HG03378 (cell line): Measurements from ENCODE around the gene EFNA5.
A peak's percentile ranks its signal among the peaks of the same experiment; 100 is the strongest.

Source experiments
- ATAC-seq: cut with Tn5 transposase; IDR thresholded peaks from one replicate; pipeline ENCODE4 v1.9.1; 2021; ENCODE audit warnings: mild to moderate bottlenecking, moderate library complexity; ENCODE audit not compliant: unreplicated experiment

EFNA5 gene

DNA sequence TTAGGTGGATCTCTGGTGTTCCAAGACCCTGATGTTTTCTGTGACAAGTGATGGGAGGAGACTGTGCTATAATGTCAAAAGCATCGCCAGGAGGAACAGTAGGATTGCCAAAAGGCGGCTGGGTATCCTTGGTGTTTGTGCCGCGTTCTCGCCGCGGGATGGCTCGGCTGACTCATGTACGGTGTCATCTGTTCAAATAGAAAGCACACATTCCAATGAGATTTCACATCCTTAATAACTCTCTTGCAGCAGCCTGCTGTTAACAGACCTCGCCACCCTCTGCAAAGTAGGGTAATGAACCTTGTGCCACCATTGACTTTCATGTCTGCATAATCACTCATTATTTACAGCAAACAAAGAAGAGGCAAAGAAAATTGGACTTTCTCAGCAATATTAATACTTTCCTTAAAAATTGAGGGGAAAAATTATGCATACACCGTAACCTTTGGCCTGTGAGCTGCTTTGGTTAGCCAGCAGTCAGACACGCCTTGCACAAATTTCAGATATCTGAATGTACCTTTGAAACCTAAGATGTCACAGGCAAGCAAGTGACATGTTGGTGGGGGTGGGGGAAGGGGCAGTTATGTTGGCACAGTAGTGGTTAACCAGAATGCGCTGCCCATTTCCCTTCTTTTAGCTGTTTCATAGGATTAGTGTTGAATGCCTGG, 289.4 kb downstream of the EFNA5 start:
- no peak for ATAC-seq

DNA sequence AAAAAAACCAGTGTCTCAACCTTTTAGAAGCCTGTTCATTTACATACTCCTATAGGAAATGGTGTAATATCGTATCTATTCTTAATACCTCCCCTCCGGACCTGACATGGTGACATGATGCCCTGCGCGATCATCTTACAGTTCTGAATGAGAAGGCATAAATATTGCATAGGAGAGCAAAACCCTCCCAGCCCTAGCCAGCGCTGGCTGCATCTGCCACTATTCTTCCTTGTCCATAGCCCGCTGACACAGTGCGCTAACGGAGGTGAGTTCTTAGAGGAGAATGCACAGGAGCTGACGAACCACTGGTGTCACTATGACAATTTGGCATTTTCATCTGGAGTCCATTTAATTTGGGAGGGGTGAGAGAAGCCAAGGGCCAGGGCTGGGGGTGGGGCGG, 290.1 kb downstream of the EFNA5 start:
- no peak for ATAC-seq

DNA sequence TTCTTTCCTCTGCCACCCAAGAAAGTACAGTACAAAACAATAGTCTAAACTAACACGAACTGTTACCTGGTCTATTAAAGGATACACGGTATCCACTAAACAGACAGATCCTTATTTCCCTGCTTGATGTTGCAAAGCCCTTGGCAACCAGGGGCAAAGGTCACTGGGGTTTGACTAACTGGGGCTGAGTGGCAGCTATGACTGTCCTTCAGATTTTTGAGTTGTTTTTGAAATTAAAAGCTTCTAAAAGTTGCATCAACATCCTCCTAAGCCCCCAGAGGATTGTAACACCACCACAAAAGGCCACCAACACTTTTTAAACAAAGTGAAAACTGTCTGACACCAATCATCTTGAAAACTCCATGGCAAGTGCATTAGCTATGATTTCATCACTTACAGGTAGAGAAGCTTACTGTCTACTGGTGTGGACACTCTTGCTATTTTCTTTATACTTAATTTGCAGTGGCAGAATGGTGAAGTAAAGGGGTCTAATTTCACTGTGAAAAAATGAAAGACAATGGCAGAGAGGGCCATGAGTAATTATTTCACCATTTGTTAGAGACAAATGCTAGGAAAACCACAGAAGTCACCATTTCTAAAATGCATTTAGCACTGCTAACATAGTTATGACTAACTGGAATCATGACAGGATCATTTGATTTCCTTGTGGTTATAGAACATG, 292.4 kb downstream of the EFNA5 start:
- no peak for ATAC-seq

DNA sequence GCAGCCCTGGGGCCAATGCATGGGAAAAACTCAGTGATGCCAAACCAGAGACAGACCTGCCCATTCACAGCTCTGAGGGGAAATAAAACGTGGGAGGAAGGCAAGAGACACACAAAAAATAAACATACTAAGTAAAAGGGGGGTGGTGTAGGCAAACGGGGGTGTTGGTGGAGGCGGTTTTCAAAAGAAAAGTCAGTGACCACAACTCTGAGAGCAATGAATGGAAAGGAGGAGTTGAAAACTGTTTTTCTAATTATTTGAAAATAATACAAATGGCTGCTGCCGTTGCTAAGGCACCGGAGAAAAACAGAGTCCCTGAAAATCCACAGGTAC, 293.5 kb downstream of the EFNA5 start:
- no peak for ATAC-seq

DNA sequence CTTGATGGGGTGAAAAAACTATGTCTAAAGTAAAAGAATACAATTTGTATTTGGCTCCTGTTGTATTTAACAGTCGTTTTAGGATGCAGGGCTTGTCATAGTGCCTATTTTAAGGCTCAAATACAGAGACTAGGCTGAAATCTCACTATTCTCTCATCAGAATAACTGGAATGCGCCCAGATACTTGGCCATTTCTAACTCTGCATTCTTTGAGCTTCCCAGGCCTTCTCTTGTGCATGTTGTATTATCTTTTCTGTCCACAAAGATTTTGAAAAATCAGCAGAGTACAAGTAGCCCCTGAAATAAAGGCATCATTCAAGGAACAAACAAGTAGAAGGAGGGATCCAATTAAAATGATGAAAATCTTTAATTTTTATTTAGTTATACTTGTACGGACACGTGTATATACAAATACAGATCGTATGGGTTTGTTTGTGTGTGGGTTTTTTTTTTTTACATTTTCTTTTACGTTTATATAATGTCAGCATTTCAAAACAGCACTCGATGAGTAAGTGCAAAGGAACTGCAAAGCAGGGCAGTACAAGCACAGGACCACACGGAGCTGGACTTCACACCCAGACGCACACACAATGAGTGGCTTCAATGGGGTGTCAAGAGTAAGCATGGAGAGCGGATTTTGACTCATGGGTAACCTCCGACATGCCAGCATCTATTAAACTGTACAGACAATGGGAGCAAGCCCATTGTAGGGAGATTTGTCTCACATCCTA, 294.0 kb downstream of the EFNA5 start:
- no peak for ATAC-seq

DNA sequence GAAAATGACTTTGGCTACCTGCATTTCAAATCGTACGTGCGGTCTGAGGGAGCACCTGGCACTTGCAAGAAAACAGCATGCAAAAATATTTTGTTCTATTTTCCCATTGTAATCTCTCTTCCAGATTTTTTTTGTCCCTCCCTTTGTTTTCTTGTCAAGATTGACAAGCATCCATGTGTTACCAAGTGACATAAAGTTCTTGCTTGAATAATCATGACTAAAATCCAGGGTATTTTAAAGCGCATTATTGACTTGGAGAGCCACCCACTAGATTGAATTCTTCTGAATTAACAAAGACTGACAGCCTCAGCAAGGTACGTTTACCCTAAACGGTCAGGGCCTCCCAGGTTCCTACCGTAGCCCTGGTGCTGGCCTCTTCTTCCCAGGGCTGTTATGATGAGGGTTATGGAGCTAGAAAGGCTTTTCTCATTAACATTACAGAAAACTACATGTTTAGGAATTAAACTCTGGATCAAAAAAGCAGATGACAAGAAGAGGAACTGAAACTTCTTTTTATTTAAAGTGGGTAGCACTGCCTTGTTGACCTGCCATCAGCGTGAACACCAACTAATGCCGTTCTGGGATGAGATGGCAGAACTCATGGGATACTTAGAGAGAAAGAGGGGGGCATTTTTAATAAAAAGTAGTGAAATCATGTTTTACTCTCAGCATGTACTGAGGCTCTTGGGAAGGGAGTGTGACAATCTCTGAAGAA, 297.0 kb downstream of the EFNA5 start:
- ATAC-seq = peak; percentile 68

DNA sequence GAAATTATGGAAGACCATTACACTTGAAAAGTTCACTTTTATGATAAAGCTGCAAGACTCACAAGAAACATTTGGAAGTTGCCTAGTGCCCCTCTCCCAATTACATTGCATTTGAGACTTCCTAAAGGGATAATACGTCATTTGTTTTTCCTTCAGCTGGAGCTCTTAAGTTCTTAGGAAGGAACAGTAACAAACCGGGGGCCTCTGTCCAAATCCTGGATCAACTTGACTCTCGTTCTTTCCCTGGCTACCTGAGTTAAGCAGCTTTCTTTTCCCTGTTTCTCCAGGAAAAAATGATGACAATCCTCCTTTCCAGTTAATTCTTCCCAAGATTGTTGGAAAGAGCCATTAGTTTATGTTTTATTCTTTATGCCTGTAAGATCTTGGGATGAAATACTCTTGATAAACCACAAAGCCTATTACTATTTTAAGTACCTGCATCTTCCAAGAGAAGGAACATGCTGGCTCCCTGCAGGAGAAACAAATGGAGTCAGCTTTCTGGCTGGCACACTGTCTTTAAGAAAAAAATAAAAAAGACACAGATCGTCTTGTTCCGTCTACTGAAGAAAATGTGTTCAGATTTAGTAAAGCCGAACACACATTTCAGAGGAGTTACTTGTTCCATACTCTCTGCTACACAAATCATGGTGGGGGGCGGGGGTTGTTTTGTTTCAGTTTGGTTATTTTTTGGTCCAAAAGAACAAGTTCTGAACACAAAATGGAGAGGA, 297.9 kb downstream of the EFNA5 start:
- ATAC-seq = no peak

DNA sequence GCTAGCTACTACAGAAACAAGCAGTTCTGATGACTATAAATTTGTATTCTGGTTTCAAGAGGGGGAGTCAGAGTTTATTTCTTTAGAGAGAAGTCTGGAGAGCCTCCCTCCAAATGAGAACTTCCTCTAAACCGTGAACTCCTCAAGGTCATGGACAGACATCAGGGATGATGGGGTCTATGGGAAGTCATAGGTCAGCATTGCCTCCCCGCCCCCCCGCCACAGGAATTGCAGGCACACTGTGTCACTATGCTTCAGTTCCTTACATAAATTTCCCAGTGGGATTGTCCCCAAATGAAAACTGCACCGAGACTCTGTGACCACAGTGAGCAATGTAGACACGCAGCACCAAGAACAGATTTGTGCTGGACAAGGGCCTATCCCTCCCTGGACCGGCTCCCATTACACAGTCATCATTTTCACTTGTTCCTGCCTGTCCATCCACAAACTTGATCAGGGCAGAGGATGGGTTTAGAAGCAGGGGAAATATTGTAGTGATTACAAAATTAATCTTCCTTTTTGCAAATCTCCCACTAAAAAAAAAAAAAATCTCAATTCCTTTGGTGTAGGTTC, 300.3 kb downstream of the EFNA5 start:
- ATAC-seq = no peak

DNA sequence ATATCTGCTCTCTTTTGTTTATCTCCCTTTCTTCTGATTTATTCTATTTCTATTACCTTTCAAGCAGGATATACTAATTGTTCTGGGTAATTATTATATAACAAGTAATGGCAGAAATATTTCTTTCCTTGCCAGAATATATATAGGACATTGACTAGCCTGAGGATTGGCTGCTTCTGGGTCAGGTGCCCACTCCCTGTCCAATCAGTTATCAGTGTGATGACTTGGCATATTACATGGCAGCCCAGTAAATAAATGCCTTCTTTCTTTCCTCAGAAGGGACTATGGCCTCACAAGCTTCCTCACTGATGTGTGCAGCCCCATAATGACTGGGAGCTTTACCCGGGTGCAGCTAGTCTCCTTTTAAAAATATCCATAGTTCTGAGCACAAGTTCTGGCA, 301.1 kb downstream of the EFNA5 start:
- ATAC-seq = no peak

DNA sequence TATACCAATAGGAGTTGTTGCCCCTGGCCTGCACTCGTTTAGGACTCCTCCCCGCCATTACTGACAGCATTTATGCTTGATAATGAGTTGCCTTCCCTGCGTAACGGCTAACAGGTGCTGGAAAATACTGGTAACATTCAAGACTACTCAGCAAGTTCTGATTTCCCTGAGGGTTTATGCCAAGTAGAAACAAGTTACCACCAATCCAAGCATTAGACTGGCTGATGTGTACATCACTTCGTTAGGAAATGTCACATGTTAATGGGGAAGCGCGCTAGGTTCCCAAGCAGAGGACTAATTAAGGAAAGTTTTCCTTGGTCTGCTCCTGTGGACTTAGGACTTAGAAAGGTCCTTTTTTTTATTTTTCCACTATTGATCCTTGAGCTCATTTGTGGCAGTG, 302.1 kb downstream of the EFNA5 start:
- ATAC-seq = no peak

DNA sequence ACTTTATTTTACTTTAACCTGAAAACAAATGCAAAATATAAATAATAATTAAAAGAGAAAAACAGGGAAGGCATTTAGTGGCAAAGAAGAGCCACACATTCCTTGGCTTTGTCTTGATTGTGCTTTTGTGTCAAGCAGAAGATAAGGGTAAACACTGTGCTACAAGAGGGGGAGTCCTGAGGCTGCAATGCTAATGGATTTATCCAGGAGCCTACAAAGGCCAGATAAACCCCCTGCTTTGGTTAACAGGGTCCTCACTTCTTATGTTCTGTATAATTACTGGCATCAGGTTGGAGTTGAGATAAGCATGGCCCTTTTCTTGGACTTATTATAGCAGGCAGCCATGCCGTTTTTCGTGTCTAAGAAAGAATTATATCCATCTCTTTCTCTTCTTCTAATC, 302.8 kb downstream of the EFNA5 start:
- no peak for ATAC-seq

DNA sequence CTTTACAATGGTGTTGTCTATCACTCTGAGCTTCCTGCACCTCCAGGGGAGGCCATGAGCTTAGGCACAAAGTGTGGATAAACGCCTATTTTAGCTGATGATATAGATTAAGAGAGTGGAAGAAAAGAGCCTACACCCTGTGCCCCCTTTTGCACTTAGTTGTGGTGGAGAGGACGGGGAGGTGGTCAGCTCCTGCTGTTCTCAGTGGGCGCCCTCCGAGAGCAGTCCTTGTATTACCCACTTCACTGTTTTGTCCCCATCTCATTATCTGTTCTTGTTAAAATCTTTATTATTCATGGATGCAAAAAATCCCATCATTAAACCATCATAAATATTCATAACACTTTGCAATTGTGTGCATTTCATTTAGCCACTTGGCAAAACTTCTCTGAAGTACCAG, 303.3 kb downstream of the EFNA5 start:
- no peak for ATAC-seq

DNA sequence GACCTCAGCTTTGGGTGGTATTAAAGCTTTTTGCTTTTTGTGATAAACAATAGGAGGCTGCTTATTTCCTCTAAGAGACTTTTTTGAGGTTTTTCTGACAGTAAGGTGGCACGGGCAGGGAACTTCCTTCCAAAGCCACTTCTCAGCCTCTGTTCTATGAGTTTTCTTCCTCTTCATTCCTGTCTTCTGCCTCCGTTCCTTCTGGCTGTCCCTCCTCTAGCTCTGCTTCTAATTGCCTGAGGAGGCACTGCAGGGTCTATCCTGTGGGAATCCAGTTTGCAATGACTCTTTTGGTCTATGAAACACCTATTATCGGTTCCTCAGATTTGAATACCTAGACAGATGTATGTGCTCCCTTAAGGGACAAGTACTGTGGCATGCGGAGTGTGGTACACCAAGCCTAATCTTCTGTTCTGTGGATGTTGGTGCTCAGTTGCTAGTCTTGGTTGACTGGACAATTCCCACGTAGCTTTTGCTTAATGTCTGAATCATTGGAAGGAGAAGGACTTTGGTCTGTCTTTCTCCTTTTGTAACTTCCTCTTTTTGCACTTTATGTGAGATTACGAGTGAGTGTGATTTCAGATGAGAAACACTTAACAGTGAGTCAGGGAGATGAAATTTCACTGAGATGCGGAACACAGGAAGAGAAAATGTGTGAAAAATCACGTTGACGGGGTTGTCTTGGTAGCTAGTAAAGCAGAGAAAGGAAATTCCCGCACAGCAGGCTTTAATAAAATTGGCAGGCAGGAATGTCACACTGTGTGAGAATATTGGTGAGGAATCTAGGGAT, 305.2 kb downstream of the EFNA5 start:
- peak; percentile 60 for ATAC-seq

DNA sequence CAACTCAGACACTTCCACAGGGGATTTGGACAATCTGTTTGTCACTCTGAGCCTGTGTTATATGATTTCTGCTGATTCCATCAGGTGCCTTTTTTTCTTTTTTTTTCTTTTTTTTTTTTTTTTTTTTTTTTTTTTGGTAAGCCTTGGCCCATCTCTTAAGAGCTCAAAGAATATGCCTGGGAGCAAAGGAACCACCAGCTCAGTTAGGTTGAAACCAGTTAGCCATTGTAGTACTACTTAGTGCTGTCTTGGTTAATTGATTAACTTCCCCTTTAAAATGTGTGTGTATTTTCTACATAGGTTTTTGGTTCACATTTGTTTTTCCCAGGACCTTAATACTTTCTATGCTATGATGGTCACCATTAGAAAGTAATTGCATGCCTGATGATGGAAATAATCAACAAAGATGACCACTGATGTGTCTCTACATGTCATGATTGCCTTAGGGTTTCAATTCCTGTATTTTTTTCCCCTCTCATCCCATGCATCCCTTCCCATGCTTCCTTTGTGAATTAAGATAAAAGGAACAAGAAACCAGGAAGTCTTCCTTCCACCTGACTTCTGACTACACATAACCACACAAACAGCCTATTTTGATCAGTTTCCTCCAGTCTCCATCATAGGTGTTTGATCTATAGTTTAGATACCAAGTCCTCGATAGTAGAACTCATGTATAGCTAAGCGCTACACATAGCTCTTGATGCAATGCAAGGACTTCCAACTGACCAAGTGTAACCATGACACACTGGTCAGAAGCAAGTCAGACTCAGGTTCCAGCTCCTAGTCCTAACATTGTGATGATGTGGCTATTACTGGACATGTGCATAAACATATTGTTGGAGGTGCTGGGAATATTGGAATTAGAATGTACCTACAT, 306.1 kb downstream of the EFNA5 start:
- peak; percentile 59 for ATAC-seq

DNA sequence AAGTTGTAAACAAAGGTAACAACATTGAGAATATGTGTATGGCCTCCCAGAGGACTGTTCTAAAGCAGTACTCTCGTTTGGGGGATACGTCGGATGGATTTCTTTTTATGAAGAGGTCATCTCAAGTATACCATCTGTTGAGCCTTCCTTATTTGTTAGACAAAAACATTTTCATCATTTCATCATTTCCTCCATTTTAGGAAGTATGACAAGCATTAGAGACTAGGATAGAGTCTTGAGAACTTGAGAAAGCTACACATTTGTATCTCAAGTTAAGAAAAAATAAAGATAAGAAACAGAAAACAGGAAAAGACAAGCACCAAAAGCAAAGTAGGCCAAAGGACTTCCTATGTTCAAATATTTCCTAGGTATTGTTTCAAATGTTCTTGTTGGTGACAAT, 307.0 kb downstream of the EFNA5 start:
- no peak for ATAC-seq

DNA sequence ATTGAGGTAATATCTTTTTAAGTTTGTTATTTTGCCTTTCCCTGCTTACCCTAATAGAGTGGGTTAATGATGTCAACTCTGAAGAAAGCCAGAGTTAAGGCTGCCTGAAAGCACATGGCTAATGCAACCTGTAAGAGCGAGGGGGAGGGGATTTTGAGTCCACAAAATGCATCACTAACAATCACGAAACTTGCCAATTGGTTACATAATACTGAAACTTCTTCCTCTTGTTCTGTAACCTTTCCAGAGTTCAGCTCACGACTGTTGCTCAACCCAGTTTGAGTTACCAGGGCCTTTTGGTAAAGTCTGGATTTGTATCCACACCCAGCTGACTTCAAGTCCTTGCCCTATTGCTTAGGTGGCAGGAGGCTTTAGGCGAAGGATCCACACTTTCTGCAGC, 308.8 kb downstream of the EFNA5 start:
- no peak for ATAC-seq

DNA sequence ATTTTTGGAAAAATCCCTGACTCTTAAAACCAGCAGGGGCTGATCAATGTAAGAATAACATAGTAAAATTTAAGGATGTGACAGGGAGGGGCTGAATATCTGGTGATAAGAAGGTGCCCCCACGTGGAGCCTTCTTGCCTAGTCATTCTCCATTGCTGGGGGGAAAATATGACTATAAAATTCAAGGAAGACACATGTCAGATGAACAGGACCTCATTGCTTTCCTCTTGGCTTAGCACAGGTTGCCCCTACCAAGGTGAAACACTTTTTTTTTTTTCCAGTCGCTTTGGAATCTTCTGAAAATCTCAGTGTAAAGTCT, 310.9 kb downstream of the EFNA5 start:
- no peak for ATAC-seq

DNA sequence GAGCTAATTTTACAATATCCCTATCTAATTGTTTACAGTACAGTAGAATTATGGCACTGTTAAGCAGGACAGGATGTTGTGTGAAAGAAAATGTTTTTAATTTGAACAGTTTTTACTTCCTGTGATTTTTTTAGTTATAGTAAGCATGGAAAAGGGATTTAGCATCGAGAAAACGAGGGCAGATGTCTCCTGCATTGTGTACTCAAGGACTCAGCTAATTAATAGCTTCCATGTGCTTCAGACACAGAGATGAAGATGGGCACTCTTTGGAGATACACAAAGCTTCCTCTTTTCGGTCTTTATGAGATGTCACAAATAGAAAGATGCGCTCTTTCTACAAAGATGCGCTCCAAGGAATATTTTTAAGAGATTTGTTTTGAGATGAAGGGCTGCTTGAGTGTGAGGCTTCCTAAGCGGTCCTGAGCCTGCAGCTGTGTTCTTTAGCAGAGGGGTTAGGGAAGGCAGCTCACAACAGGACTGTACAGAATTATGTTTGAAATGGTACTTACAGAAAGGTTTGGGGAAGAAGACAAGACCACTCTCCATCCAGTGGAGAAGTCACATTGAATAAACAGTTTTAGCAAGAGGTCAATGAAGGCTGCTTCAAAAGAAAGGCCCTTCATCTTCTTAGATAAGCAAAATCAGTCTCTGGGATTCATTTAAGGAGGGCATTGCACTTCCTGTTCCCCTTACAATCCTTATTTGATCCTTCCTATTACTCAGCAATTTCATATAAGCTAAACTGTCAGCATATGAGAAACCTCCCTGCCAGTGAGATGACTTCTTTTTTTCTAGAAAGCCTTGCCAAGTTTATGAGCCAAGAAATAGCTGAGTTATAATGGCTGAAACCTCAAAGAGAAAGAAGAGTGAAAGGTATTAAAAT, 311.5 kb downstream of the EFNA5 start:
- ATAC-seq = no peak
